GM18909 (cell line): ENCODE data around the gene NR6A1.
"Not testable (repeated sequence)": the region's sequence is repeated elsewhere in the genome, so short reads cannot be mapped to it uniquely, and the experiment has no call there.

Source experiments
- ATAC-seq: cut with Tn5 transposase; IDR thresholded peaks from one replicate; pipeline ENCODE4 v1.9.1; 2021; ENCODE audit warnings: mild to moderate bottlenecking; ENCODE audit not compliant: unreplicated experiment, poor library complexity

NR6A1 gene

DNA sequence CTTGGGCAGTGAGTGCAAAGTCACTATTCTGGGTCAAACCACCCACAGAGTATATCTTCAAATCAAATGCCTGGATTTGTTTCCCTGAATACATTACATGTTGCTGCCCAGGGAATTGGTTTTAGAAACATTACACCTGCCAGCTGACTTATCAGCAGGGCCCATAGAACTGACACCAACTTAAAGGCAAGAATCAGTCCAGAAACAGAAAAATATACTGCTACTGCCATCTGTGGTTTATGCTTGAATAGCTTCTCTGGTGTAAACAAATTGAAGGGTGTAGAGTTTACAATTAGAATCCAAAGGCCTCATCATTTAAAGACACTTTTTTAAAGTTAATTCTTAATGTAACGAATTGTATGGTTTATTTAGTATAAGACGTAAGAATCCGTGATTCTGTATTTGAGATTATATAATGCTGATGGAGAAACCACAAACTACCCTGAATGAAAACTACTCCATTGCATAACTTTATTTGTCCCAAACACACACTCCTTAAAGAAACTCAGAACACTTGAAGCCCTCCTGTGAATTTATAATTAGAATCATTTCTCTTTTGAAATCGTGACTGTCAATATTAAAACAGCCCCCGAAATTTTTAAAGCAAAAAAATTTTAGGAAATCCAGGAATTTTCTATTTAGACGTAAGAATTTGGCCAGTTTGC is 6.2 kb downstream of the NR6A1 start:
- no peak for ATAC-seq

DNA sequence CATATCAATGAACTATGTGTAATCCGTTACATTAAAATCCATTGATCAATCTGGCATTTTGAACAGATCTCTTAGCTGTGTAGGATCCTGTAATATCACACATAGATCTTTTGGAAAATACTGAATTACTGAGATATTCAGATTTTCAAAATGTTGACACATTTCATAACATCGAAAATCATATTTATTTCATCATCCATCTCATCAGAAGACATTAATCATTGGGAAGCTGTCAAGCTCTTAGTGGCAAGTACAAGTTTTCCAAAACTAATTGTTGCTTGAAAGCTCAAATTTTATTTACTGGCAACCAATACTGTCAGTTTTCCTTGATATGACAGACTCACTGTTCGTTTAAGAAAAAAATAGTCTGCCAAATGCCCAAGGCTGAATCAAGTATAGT is 8.5 kb downstream of the NR6A1 start:
- no peak for ATAC-seq

- no peak for ATAC-seq
Observed at GRCh38 chr9:124761710-124762109, 9.4 kb downstream of the NR6A1 start.

GRCh38 chr9:124761196-124761595 is 9.9 kb downstream of the NR6A1 start:
- no peak for ATAC-seq

- ATAC-seq, result no peak
Observed at GRCh38 chr9:124760719-124761118, 10.4 kb downstream of the NR6A1 start.

- no peak for ATAC-seq
Observed at GRCh38 chr9:124759327-124759726, 11.8 kb downstream of the NR6A1 start.

GRCh38 chr9:124758691-124759090 is 12.4 kb downstream of the NR6A1 start:
- ATAC-seq, result no peak

- no peak for ATAC-seq
Observed at GRCh38 chr9:124758061-124758460, 13.1 kb downstream of the NR6A1 start.

GRCh38 chr9:124757616-124758015 is 13.5 kb downstream of the NR6A1 start:
- ATAC-seq, result no peak

- ATAC-seq, result no peak
Observed at GRCh38 chr9:124756011-124756410, 15.1 kb downstream of the NR6A1 start.

GRCh38 chr9:124755061-124755460 is 16.1 kb downstream of the NR6A1 start:
- ATAC-seq, result no peak

DNA sequence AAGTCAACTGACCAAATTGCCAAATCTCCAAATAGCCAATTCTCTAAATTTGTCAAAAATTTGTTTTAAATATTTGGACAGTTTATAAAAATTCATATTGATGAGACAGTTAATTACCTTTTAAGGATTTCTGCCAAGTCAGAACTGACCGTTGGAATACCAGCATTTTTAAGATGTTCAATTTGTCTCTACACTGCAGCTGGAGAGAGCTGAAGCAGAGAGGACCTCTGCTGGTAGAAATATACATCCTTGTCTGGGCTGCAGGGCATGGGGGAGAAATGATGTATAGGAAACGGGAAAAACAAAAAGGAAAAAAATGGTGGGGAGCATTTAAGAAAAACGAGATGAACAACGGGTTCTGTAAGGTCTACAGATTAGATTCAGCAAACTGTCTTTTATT is 16.8 kb downstream of the NR6A1 start:
- no peak for ATAC-seq

- ATAC-seq, result no peak
Observed at GRCh38 chr9:124752967-124753366, 18.1 kb downstream of the NR6A1 start.

GRCh38 chr9:124749781-124750180 is 21.3 kb downstream of the NR6A1 start:
- no peak for ATAC-seq

DNA sequence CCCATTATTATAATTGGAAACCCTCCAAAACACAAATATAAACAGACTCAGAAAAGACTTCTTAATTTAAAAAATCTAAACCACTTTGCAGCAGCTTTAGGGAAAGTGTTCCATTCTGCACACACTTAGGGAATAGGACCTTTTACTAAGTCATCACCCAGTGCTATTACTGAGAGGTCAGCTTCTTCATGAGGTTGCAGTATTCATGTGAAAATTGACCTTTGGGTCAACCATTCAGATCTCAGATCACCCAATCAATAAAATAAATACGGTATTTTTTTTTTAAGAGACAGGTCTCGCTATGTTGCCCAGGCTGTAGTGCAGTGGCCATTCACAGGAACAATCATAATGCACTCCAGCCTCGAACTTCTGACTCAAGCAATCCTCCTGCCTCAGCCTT is 21.8 kb downstream of the NR6A1 start:
- ATAC-seq, result no peak

DNA sequence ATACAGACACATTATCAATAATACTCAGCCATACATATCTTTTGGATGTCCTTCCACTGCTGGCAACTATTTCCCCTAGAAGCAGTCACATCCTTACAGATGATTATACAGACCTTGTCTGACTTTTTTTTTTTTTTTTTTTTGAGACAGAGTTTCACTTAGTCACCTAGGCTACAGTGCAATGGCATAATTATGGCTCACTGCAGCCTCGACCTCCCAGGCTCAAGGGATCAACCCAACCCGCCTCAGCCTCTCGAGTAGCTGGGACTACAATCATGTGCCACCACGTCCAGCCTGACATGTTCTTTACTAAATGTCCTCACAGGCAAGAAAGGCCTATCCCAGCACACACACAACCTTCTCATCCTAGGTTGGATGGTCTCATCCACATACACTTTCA is 24.0 kb downstream of the NR6A1 start:
- no peak for ATAC-seq

DNA sequence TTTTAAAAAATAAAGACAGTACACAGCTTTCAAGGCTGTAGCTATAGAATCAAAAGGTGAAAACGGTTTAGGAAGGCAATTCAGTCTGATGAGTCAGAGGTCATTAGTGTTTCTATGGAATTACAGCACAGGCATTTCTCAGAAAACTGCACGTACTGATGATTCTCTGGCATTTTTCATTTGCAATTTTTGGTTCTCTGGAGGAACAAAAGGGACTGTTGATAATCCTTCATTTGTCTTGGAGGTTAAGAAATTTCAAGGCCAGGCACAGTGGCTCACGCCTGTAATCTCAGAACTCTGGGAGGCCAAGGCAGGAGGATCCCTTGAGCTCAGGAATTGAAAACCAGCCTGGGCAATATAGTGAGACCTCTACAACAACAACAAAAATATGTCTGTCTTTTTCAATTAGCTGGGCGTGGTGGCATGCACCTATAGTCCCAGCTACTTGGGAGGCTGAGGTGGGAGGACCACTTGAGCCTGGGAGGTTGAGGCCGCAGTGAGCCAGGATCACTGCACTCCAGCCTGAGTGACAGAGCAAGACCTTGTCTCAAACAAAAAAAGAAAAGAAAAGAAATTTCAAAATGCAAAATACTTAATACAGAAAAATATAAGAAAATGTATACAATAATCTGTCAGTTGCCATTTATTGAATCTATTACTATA is 27.3 kb downstream of the NR6A1 start:
- ATAC-seq, result no peak

- ATAC-seq, result no peak
Observed at GRCh38 chr9:124742940-124743339, 28.2 kb downstream of the NR6A1 start.

DNA sequence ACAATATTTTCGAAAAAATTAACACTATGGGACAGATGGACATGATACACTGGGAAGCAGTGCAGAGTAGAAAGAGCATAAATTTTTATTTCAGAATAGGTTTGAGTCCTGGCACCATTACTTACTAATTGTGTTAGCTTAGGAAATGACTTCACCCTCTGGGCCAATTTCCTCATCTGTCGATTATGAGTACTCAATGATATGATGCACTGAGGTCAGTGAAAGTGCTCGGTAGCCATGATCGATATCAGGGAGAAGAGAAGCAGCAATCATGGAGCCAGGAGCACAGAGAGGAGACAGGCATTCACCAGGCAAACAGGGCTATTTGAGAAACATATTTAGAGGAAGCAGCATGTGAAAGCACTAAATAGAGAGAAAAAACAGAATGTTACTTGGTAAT is 29.4 kb downstream of the NR6A1 start:
- no peak for ATAC-seq

DNA sequence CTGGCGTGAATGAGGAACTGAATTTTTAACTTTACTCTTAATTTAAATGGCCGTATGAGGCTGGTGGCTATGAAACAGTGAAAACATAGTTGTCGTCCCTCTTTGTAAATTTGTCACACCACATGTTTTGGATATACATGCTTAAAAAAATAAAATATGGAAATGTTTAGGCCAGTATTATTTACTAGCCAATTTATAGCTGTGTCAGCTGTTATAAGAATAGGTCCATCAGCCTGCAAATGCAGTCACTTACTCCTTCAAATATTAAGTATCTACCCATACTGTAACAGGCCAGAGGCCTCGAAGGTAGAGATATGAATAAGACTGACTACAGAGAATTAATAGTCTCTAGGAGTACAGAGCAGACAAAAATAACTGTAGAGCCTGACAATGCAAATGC is 30.0 kb downstream of the NR6A1 start:
- ATAC-seq, result no peak

DNA sequence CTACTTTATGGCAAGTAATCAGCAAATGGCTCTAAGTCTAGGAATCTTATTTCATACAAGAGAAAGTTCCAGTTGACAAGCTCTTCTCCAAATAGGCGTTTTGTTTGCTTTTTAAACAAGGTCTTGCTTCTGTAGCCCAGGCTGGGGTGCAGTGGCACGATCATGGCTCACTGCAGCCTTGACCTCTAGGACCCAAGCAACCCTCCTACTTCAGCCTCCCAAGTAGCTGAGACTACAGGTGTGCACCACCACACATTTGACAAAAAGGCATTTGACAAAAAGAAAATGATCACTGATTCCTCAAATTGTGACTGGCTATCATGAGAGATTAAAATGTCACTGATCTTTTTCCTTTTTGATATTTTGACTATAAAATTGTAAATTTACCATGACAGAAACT is 31.8 kb downstream of the NR6A1 start:
- no peak for ATAC-seq

- ATAC-seq, result not testable (repeated sequence)
Observed at GRCh38 chr9:124738075-124738474, 33.0 kb downstream of the NR6A1 start.
